C4-2B (cell line): Measurements from ENCODE around the gene CCNI2.

Experiments
- H3K27ac ChIP-seq: fragments of 450-650 bp; 2 replicates; pipeline ENCODE4 v1.5.1; 2017
- ZFX ChIP-seq: fragments of 450-650 bp; IDR thresholded peaks from 2 replicates; pipeline ENCODE4 v1.6.1; 2017
- TF ChIP-seq, protein P1 (sequence below): fragments of 450-650 bp; conservative IDR thresholded peaks from 2 replicates; pipeline ENCODE4 v1.5.1; 2017; ENCODE audit warnings: mild to moderate bottlenecking

The CCNI2 gene

DNA sequence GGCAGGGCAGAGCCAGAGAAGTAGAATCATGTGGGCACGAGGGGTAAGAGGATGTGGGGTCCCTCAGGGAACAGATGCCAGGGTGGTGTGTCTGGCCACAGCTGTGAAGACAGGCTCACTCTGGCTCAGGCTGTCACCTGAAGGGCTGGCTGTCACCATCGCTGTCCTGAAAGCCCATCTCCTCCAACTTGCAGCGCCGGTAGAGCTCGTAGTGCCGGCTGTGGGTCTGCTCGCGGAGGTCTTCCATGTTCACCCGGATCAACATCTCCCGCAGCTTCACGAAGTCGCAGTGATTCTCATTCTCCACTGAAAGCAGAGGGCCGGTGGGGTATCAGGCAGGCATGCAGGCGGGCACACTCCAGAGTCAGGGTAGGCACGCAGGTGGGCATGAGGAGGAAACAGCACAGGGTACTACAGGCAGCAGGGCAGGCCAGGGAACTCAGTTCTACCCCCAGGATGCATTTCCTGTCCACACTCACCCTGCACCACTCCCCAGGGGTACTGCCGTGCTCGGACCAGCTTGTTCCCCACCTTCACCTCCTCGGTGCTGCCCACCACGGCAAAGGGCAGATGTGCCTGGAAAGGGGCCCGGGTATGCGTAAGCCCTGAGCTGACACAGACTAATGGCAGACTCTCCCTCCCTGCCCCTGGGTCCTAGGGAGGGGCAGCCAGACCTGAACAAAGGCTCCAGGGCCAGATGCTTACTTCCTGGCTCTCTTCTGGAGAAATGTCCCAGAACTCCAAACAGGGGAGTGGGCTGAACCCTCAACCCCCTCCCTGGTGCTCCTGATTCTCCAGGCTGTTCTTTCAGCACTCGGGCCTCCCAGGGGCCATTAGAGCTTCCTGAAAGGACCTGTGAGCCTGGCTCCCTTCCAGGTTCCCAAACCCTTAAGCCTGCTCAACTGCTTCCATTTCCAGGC is 14.4 kb downstream of the CCNI2 start:
- no peak overlapping the region for H3K27ac ChIP-seq
- TF ChIP-seq, protein P1, sequence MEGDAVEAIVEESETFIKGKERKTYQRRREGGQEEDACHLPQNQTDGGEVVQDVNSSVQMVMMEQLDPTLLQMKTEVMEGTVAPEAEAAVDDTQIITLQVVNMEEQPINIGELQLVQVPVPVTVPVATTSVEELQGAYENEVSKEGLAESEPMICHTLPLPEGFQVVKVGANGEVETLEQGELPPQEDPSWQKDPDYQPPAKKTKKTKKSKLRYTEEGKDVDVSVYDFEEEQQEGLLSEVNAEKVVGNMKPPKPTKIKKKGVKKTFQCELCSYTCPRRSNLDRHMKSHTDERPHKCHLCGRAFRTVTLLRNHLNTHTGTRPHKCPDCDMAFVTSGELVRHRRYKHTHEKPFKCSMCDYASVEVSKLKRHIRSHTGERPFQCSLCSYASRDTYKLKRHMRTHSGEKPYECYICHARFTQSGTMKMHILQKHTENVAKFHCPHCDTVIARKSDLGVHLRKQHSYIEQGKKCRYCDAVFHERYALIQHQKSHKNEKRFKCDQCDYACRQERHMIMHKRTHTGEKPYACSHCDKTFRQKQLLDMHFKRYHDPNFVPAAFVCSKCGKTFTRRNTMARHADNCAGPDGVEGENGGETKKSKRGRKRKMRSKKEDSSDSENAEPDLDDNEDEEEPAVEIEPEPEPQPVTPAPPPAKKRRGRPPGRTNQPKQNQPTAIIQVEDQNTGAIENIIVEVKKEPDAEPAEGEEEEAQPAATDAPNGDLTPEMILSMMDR: no peak
- TF ChIP-seq ZFX: no peak

DNA sequence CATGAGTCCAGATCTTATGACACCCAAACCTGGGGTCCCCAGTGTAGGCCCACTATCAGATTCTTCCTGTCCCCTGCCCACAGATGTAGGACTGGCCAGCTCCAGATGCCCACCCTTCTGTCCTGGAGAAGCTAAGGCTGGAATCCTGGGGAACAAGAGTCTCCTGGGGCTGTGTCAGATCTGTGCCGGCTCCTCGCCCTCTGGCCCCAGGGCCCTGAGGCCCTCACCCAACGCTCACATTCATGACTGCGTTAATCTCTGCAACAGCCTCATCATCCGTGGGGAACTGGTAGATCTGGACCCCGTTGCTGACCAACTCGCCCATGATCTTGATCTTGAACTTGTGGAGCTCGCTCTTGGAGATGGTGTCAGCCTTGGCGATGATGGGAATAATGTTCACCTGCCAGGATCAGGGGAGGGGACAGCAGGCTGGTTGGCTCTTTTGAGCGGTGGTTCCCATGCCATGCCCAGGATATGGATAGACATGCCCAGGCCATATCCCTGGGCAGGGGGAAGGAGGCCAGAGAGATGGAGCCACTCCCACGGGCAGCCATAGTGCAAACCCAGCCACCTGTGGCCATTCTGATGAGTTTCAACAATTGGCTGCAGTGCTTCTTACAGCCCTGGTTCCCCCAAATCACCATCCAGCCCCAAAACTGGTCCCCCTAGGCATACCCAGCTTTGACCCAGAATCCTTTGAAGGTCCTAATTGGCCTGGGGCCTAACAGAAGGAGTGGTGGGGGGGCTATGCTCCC is 15.2 kb downstream of the CCNI2 start:
- TF ChIP-seq ZFX: no peak
- TF ChIP-seq, protein P1: no peak
- H3K27ac ChIP-seq: no peak overlapping the region

DNA sequence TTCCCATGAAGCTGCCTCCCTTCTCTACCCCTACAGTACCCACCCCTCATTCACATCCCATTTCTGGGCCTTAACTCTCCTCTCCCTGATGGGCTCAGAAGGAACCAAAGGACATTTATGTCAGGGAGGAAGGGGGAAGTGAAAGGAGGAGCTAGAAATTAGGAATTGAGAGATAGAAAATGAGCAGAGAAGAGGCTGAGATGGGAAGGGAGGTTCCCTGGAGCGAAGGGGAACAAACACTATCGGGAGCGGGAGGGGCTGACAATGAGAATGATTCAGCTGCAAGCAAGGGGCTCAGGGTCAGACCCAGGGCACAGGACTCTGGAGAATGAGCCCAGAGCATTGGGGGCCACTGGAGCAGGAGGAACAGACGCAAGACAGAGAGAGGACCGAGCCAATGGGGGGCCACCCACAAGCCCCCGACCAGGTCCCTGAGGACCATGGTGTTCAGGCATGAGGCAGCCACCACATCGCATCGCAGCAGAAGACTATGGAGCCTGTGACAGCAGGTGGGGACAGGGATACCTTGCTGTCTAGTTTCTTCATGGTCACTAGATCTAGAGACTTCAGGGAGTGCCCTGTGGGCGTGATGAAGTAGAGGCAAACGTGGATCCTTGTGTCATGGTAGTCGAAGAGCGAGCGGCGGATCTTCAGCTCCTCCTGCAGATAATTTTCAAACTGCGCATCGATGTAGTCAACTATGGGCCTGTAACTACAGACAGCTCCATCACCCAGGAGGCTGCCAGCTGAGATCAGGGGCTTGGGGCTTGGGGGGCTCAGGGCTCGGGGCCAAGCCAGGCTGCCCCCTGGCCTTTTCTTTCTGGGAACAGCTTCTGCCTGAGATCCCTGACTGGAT is 16.2 kb downstream of the CCNI2 start:
- TF ChIP-seq ZFX: no peak
- TF ChIP-seq, protein P1: no peak
- no peak overlapping the region for H3K27ac ChIP-seq

GRCh38 chr5:132764051-132764450 is 16.8 kb downstream of the CCNI2 start:
- TF ChIP-seq, protein P1: no peak
- no peak for TF ChIP-seq ZFX
- H3K27ac ChIP-seq: no peak overlapping the region

DNA sequence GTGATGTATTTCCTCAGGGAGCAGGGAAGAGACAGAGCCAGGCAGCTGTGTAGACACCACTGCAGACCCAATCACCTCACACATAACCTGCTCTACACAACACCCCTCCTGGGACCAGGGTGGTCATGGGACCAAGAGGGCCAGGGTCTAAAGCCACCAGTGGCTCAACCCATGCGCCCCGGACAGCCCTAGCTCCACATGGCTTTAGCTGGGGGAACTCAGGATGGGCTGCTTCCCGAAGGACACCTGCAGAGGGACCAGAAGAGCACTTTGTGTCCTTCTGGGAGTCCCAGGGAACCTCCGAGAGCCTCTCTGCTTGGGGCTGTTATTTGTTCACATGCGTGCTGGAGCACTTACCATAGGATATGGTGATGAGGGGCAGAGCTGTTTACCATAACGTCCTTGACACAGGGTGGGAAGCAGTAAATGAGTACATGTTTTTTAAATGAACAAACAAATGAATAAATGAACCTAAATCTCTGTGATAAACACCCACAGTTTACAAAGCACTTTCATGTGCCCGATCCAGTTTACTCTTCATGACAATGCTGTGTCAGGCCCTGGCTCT is 17.5 kb downstream of the CCNI2 start:
- H3K27ac ChIP-seq: no peak overlapping the region

DNA sequence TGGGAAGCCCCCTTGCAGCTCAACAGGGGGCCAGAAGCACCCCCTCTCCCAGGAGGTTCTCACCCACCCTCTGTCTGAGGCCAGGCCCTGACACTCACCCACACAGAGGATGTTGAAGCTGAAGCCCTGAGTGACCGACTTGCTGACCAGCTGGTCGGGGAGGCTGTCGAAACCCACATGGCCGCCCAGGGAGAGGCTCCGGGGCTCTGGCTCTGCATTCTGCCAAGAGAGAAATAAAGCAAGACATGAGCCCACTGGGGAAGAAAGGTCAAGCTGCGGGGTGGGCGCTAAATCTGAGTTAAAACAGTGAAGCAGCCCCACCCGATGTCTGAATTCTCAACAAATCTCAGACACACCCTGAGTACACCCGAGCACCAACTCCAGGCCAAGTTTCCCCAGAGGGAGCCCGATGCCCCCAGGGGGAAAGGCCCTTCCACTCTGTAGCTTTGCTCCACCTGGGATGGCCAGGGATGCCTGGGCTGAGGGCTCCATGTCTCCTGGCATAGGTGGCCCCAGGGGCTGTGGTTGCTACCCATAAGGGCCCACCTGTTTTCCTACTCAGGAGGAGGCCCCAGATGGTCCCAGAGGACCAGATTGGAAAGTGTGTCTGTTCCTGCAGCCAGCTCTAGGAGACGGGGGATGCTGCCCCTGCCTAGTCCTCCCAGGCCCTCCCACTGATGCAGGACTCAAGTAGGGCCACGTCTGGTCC is 18.2 kb downstream of the CCNI2 start:
- TF ChIP-seq, protein P1: no peak
- TF ChIP-seq ZFX: no peak
- no peak overlapping the region for H3K27ac ChIP-seq

More for the DNA sequence above, 17.5 kb downstream of the CCNI2 start:
- no peak for TF ChIP-seq ZFX
- TF ChIP-seq, protein P1: no peak
